K562 (cell line): ENCODE data around the gene CRYZL1. TPM values are rescaled to one million over a fixed set of nuclear protein-coding genes. Genes with fewer than 3 reads are reported as not detected.

Experiments
- ATAC-seq: fragments of 200-7000 bp; cut with Tn5 transposase; 3 replicates; pipeline ENCODE4 v1.9.1; 2020; ENCODE audit warnings: moderate library complexity
- BruUV-seq: library from RNA; stranded (reverse); fragments of 400-500 nt; replicated peaks from 2 replicates; lab custom pipeline; 2021; lab: Mats Ljungman, UMichigan
- CTCF ChIA-PET: fragments of 300-600 bp; formaldehyde crosslinking; extraction: SDS; loops from one replicate; lab custom pipeline; 2021; ENCODE audit warnings: low intra/inter-chr PET ratio; lab: Yijun Ruan, JAX
- POLR2A ChIA-PET: fragments of 300-600, 350-650 bp; sonication (Branson Sonifier 250); formaldehyde crosslinking; extraction: SDS; loops from one replicate; lab custom pipeline; 2021; ENCODE audit warnings: antibody characterized with exemption, inconsistent platforms; lab: Yijun Ruan, JAX
- DNase-seq, 4 experiments: peaks; one replicate each; pipeline versions ENCODE4 v3.0.0 to v3.0.0-alpha.2; 2011 to 2018; ENCODE audit warnings: low spot score in 3 of 4, mixed read lengths in 3 of 4; ENCODE audit errors: extremely low read depth in 1 of 4
- FAIRE-seq: peaks from 2 replicates; lab custom pipeline; 2011; peaks lifted over from hg19 to GRCh38; lab: Jason Lieb, UNC
- H2AFZ ChIP-seq: 2 replicates; pipeline ENCODE4 v1.6.0; 2011; ENCODE audit warnings: low read depth, low read length, control low read depth, inconsistent platforms
- H3K27ac ChIP-seq: fragments of 200-600 bp; 3 replicates; pipeline ENCODE4 v1.8.0; 2011; ENCODE audit warnings: low read depth, mild to moderate bottlenecking, control low read depth, inconsistent platforms, low read length, moderate library complexity, mixed read lengths; ENCODE audit errors: extremely low read depth
- H3K27me3 ChIP-seq, 2 experiments: fragments of 300-600 bp in 1 of 2; 2 replicates in 1 of 2; 3 replicates in 1 of 2; pipeline versions ENCODE4 v1.6.0 to v1.8.0; 2011; ENCODE audit warnings: inconsistent platforms in 2 of 2, low read length in 2 of 2, mild to moderate bottlenecking in 1 of 2, mixed read lengths in 1 of 2, moderate library complexity in 1 of 2; ENCODE audit not compliant: control insufficient read depth in 2 of 2, insufficient read depth in 2 of 2
- H3K36me3 ChIP-seq: fragments of 300-600 bp; 3 replicates; pipeline ENCODE4 v1.8.0; 2011; ENCODE audit warnings: mild to moderate bottlenecking, low read length, inconsistent platforms; ENCODE audit not compliant: control insufficient read depth, insufficient read depth
- H3K4me1 ChIP-seq, 2 experiments: fragments of 200-600 bp in 1 of 2; replicated peaks in 1 of 2; 2 replicates in 1 of 2; 3 replicates in 1 of 2; pipeline versions ENCODE4 v1.5.1 to v1.8.0; 2011; ENCODE audit warnings: inconsistent platforms in 2 of 2, low read length in 2 of 2, mild to moderate bottlenecking in 1 of 2, mixed read lengths in 1 of 2, moderate library complexity in 1 of 2; ENCODE audit not compliant: control insufficient read depth in 2 of 2, insufficient read depth in 2 of 2
- H3K4me2 ChIP-seq: 2 replicates; pipeline ENCODE4 v1.6.1; 2011; ENCODE audit warnings: low read length, control low read depth, inconsistent platforms, mixed read lengths; ENCODE audit not compliant: insufficient read depth
- H3K4me3 ChIP-seq: fragments of 200-600 bp; sonication (generic), shearing (Covaris generic); 2 replicates; pipeline ENCODE4 v1.5.1; 2016; ENCODE audit warnings: control low read depth, inconsistent platforms
- H3K79me2 ChIP-seq: fragments of 200-600 bp; 3 replicates; pipeline ENCODE4 v1.8.0; 2011; ENCODE audit warnings: low read length, inconsistent platforms; ENCODE audit not compliant: control insufficient read depth, insufficient read depth
- H3K9ac ChIP-seq, 2 experiments: 2 replicates each; pipeline versions ENCODE4 v1.6.0 to v1.6.1; 2011; ENCODE audit warnings: low read depth in 2 of 2, low read length in 2 of 2, control low read depth in 1 of 2, inconsistent platforms in 1 of 2, mild to moderate bottlenecking in 1 of 2, mixed read lengths in 1 of 2; ENCODE audit not compliant: insufficient read depth in 1 of 2
- H3K9me1 ChIP-seq: one replicate; pipeline ENCODE4 v1.6.0; 2011; ENCODE audit warnings: inconsistent platforms, mild to moderate bottlenecking, low read length, moderate library complexity; ENCODE audit not compliant: control insufficient read depth, insufficient read depth
- H3K9me3 ChIP-seq: replicated peaks from 2 replicates; pipeline ENCODE4 v1.5.1; 2011; ENCODE audit warnings: low read depth, low read length, inconsistent platforms; ENCODE audit not compliant: control insufficient read depth, insufficient read depth
- H4K20me1 ChIP-seq: replicated peaks from 2 replicates; pipeline ENCODE4 v1.6.1; 2011; ENCODE audit warnings: low read length, inconsistent platforms, mixed read lengths; ENCODE audit not compliant: control insufficient read depth, insufficient read depth
- ARID1B ChIP-seq: fragments of 450-650 bp; IDR thresholded peaks from 2 replicates; pipeline ENCODE4 v1.6.1; 2016; ENCODE audit warnings: antibody characterized with exemption, mild to moderate bottlenecking, inconsistent platforms
- CCNT2 ChIP-seq: IDR thresholded peaks from 2 replicates; pipeline ENCODE4 v1.6.1; 2011; ENCODE audit warnings: borderline replicate concordance, low read depth, mild to moderate bottlenecking, moderate library complexity, mixed read lengths, low read length; ENCODE audit not compliant: insufficient read length; ENCODE audit errors: extremely low read depth
- CREM ChIP-seq: IDR thresholded peaks from 2 replicates; pipeline ENCODE4 v1.6.1; 2014; ENCODE audit warnings: antibody characterized with exemption, low read depth
- GTF3C2 ChIP-seq: IDR thresholded peaks from 3 replicates; pipeline ENCODE4 v1.6.1; 2011; ENCODE audit warnings: borderline replicate concordance, mild to moderate bottlenecking, moderate library complexity; ENCODE audit not compliant: insufficient read length; ENCODE audit errors: extremely low read depth
- NCOA1 ChIP-seq: fragments of 450-650 bp; IDR thresholded peaks from 2 replicates; pipeline ENCODE4 v1.6.1; 2016; ENCODE audit warnings: low read depth
- POLR2H ChIP-seq: IDR thresholded peaks from 2 replicates; pipeline ENCODE4 v1.6.1; 2016; ENCODE audit warnings: missing genetic modification characterization, low read depth, mild to moderate bottlenecking, control low read depth, missing compliant biosample characterization, moderate library complexity
- SUPT5H ChIP-seq: fragments of 450-650 bp; IDR thresholded peaks from 2 replicates; pipeline ENCODE4 v1.6.1; 2016
- ZNF263 ChIP-seq: sonication (generic); formaldehyde crosslinking; IDR thresholded peaks from 2 replicates; pipeline ENCODE4 v1.8.0; 2022; ENCODE audit warnings: mild to moderate bottlenecking, missing genetic modification reagents, borderline replicate concordance
- WGBS: fragments of 100-300 bp; shearing (Covaris generic); methylation state at CpG from one replicate; pipeline ENCODE4 v1.1.6; 2016; ENCODE audit warnings: low coverage, mixed read lengths; ENCODE audit not compliant: insufficient coverage; ENCODE audit errors: missing lambda C conversion rate; 5-methylcytosine and 5-hydroxymethylcytosine counted together
- in situ Hi-C: fragments of 300-500 bp; cut with MboI; formaldehyde crosslinking; loops from 4 replicates; pipeline ENCODE4 v1.15.0; 2018; ENCODE audit warnings: inconsistent platforms, mixed read lengths
- intact Hi-C: fragments of 100-400 bp; cut with micrococcal nuclease; formaldehyde crosslinking; loops from 2 replicates; pipeline ENCODE4 v1.14.2; 2022
- polyA plus RNA-seq, 8 experiments: library from polyadenylated mRNA; depleted of rRNA in 4 of 8; stranded (reverse) in 5 of 8; unstranded in 3 of 8; fragments of >200 nt; fragmentation: Nextera tagmentation in 2 of 8; fragmentation: Illumina TruSeq in 1 of 8; extraction: Ambion mirVana in 2 of 8; extraction: Trizol in 1 of 8; gene quantifications; 2 replicates each; pipeline versions ENCODE4 v1.2.1 to v1.2.3, GENCODE V29; 2011 to 2014; ENCODE audit warnings: inconsistent platforms in 1 of 8, missing spikeins in 1 of 8
- total RNA-seq, 7 experiments: library from RNA; depleted of rRNA in 6 of 7; stranded (reverse); fragments of >200 nt in 6 of 7; fragmentation: Illumina TruSeq in 2 of 7; extraction: Trizol in 2 of 7; gene quantifications; 2 replicates each; pipeline versions ENCODE4 v1.2.1 to v1.2.3, GENCODE V29; 2011 to 2021; ENCODE audit warnings: low replicate concordance in 1 of 7
- TF ChIP-seq, protein P1 (sequence below): fragments of 450-650 bp; IDR thresholded peaks from 2 replicates; pipeline ENCODE4 v1.6.1; 2016; ENCODE audit warnings: low read depth

Gene CRYZL1
- total and polyA plus RNA-seq, 9 of the 15 experiments (the other 6 are each of a cell fraction or from before 2014, with no cell fraction given): 19.9 to 98.2 (median 39.2) TPM

GRCh38 chr21:33642027-33642895, 720 bp upstream of the CRYZL1 start, which contains the start of gene ITSN1:
Gene ITSN1 (plus strand): TSS chr21:33642501. CDS start chr21:33718829, 76,328 bp downstream.
- in situ Hi-C loops: no loop called here
- peak within 1 kb of the TSS; percentile 93 for H3K4me2 ChIP-seq
- CTCF ChIA-PET: no interaction called here
- H3K27ac ChIP-seq: peak within 1 kb of the TSS; percentile 82
- DNase-seq (peak; percentile 99 to 100 (median 100)), ATAC-seq (peak; percentile 96), FAIRE-seq (no peak)
- intact Hi-C loops: no loop called here
- H3K36me3 ChIP-seq: no peaks in the 10 kb centered on the region
- peak within 1 kb of the TSS; percentile 75 to 97 for H3K9ac ChIP-seq
- H4K20me1 ChIP-seq: no peaks in the 10 kb centered on the region
- H3K9me3 ChIP-seq: no peaks in the 10 kb centered on the region
- peaks cover 26% of the 10 kb centered on the region for H3K79me2 ChIP-seq
- H3K4me1 ChIP-seq: peaks cover 5 to 12% of the 10 kb centered on the region in 2 experiments; a peak in 4 of 5 replicates
- peaks cover 4 to 10% of the 10 kb centered on the region in 2 experiments; a peak in 1 of 5 replicates for H3K27me3 ChIP-seq
- POLR2A ChIA-PET: interaction anchor here (0.6 to 1.6 kb wide), 3 partner anchors 9 to 189 kb away, joined by 3 to 4 read pairs (median 4); no protein-coding TSS in a partner anchor
- WGBS: 1% methylated on average over 40 of the region's 71 CpGs
- peak within 1 kb of the TSS; percentile 98 for H2AFZ ChIP-seq
- H3K4me3 ChIP-seq: peak within 1 kb of the TSS; percentile 64
- H3K9me1 ChIP-seq: no peaks in the 10 kb centered on the region
- BruUV-seq: no TSS peak
- TF ChIP-seq CREM (peak; percentile 73), ARID1B (peak; percentile 67), GTF3C2 (no peak), ZNF263 (CRISPR knock-in tag) (peak; percentile 83; the same call in 1 of the 2 replicates), POLR2H (tag) (no peak), CCNT2 (peak; percentile 61), SUPT5H (0 out of 2 replicates have a peak, but pooled peaks have one; percentile 39), NCOA1 (no peak)
- TF ChIP-seq, protein P1, sequence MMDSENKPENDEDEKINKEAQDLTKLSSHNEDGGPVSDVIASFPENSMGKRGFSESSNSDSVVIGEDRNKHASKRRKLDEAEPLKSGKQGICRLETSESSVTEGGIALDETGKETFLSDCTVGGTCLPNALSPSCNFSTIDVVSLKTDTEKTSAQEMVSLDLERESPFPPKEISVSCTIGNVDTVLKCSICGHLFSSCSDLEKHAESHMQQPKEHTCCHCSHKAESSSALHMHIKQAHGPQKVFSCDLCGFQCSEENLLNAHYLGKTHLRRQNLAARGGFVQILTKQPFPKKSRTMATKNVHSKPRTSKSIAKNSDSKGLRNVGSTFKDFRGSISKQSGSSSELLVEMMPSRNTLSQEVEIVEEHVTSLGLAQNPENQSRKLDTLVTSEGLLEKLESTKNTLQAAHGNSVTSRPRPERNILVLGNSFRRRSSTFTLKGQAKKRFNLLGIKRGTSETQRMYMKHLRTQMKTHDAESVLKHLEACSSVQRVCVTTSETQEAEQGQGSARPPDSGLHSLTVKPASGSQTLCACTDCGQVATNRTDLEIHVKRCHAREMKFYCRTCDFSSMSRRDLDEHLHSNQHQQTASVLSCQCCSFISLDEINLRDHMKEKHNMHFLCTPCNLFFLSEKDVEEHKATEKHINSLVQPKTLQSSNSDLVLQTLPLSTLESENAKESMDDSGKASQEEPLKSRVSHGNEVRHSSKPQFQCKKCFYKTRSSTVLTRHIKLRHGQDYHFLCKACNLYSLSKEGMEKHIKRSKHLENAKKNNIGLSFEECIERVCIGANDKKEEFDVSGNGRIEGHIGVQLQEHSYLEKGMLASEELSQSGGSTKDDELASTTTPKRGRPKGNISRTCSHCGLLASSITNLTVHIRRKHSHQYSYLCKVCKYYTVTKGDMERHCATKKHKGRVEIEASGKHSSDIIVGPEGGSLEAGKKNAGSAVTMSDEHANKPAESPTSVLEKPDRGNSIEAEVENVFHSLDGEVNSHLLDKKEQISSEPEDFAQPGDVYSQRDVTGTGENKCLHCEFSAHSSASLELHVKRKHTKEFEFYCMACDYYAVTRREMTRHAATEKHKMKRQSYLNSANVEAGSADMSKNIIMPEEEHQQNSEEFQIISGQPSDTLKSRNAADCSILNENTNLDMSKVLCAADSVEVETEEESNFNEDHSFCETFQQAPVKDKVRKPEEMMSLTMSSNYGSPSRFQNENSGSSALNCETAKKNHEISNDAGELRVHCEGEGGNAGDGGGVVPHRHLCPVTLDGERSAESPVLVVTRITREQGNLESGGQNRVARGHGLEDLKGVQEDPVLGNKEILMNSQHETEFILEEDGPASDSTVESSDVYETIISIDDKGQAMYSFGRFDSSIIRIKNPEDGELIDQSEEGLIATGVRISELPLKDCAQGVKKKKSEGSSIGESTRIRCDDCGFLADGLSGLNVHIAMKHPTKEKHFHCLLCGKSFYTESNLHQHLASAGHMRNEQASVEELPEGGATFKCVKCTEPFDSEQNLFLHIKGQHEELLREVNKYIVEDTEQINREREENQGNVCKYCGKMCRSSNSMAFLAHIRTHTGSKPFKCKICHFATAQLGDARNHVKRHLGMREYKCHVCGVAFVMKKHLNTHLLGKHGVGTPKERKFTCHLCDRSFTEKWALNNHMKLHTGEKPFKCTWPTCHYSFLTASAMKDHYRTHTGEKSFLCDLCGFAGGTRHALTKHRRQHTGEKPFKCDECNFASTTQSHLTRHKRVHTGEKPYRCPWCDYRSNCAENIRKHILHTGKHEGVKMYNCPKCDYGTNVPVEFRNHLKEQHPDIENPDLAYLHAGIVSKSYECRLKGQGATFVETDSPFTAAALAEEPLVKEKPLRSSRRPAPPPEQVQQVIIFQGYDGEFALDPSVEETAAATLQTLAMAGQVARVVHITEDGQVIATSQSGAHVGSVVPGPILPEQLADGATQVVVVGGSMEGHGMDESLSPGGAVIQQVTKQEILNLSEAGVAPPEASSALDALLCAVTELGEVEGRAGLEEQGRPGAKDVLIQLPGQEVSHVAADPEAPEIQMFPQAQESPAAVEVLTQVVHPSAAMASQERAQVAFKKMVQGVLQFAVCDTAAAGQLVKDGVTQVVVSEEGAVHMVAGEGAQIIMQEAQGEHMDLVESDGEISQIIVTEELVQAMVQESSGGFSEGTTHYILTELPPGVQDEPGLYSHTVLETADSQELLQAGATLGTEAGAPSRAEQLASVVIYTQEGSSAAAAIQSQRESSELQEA: peak; percentile 90
